GM19043 (cell line): ENCODE measurements around the gene OGT.
"Not testable (repeated sequence)": the region's sequence is repeated elsewhere in the genome, so short reads cannot be mapped to it uniquely, and the experiment has no call there.

Experiments
- ATAC-seq: cut with Tn5 transposase; IDR thresholded peaks from one replicate; pipeline ENCODE4 v1.9.1; 2021; ENCODE audit warnings: low read depth; ENCODE audit not compliant: unreplicated experiment

Gene OGT

DNA sequence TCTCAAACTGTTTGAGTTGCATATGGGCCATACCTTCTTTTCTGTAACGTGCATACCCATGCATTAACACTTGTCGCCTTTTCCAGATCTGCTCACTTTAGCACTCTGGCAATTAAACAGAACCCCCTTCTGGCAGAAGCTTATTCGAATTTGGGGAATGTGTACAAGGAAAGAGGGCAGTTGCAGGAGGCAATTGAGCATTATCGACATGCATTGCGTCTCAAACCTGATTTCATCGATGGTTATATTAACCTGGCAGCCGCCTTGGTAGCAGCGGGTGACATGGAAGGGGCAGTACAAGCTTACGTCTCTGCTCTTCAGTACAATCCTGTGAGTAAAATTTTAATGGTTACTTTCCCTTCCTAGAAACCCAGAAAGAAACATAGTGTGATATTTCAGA is 4.8 kb downstream of the OGT start:
- ATAC-seq, result no peak

DNA sequence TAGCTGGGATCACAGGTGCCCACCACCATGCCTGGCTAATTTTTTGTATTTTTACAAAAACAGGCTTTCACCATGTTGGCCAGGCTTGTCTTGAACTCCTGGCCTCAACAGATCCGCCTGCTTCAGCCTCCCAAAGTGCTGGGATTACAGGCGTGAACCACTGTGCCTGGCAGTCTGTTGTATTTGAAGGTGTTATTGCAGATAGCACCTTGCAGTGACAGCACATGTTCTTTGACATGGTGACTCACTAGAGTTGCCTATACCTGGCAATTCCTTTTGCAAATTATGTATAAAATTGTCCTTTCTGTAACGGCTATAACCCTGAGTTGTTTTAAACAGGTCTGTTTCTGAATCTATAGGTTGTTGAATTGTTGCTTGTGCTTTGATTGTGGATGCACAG is 7.9 kb downstream of the OGT start:
- ATAC-seq, result peak; percentile 23

DNA sequence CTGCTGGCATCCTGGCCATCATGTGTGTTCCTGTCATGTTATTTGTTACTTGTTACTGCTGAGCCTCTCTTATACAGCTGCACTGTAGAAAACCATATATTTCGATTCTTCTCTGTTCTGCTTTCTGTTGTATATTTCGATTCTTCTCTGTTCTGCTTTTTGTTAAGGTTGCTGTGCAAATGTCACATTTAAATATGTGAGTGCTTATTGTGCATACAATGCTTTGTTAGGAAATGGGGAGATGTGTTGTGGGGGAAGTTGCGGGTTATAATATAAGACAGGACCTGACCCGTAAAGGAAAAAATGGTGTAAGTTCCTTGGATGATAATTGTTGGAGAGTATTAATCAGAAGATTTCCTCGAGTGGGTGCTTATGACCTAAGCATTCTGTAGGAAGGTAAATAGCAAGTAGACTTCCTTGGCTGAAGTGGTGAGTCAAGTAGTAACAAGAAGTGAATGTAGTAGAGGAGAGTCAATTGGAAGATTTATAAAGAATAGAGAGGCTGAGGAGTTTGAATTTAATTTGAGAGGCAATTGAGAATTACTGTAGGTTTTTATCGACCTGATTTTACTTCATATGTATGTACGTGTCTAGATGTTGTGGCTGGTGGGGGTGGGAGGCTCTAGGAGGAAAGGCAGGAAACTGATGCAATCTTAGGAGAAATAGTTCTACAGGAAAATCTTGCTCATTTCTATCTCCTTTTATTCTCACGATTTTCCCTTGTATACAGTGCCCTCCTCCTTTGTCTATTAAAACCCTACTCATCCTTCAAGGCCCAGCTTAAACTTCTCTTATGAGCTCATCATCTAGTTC is 8.5 kb downstream of the OGT start:
- peak; percentile 89 for ATAC-seq

DNA sequence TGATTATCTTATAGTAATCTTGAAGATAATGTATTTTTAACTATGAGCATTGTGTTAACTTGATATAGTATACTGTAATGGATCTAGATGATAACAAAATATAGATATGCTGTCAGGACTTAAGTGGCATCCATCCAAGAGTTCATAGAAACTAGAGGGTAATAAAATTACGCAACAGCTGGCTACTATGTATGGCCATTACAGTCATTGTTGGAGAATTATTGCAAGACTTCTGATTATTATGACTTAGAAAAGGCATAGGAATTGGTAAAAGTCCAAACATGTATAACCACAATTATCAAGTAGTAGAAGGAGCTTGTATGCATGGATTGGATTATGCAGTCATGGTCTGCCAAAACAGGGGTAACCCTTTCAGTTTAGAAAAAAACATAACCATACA is 9.5 kb downstream of the OGT start:
- no peak for ATAC-seq

DNA sequence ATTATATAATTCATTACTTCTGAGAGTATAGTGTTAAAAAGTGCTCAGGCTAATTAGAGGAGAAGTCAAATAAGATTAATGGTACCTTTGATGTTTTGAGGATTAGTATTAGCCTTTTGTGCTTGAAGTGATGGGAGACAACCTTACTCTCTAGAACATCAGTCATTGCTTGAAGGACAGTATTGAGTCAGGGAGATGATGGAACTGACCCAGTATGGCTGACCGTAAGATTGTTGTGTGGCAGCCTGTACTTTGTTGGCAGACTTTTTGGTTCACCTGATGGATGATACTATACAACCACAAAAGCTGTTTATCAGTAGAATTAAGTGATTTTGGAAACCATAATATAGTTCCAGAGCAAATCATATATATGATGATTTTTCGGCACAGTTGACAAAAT is 9.9 kb downstream of the OGT start:
- ATAC-seq, result no peak

DNA sequence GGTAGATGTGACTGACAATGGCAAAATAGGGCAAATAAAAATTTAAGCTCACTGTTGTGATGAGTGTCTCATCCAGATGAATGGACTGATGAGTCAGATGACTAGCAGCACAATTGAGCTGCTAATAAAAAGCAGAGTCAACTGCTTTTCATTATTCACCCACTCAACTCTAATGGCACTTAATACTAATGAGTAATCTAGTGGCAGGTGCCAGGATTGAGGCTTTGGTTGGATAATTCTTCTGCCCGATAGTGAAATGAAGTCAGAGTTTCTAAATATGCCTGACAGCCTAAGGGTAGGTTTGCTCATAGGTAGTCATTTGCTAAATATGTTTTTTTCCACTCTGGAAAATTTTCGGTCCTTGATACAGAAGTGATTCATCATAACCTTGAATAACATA is 10.4 kb downstream of the OGT start:
- ATAC-seq, result no peak

DNA sequence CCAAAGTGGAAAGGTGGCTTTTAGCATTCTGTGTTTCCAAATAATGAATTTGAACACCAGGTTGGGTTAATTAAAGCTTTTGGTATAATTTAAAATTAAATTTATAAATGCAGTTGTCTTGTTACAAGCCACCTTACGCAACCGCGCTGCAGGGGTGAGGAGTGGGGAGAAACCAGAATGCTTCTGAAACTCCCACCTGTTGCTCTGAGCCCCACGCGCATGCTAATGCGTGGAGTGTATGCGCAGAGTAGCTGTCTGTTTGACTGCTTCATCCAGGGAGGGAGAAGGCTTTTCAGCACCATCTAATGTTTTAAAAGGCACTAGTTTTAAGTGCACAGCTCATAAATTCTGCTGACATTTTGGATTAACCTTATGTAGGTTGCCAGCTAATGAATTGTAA is 12.5 kb downstream of the OGT start:
- no peak for ATAC-seq

DNA sequence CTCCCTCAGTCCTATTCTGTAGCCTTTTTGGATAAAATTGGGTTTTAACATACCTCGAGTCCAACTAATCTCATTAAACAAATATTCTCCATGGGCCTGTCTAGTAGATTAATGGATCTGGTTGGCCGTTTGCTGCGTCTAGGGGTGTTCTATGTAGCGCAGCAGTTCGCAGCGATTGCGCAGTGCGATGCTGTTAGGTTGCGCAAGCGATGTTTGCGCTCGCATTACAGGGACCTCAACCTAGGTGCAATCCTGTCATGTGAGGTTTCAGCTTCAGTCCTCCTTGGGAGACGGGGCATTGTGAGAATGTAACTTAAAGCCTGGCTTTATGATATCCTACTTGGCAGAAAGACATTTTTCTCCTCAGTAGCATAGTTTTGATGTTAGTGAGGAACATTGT is 14.0 kb downstream of the OGT start:
- ATAC-seq, result no peak

DNA sequence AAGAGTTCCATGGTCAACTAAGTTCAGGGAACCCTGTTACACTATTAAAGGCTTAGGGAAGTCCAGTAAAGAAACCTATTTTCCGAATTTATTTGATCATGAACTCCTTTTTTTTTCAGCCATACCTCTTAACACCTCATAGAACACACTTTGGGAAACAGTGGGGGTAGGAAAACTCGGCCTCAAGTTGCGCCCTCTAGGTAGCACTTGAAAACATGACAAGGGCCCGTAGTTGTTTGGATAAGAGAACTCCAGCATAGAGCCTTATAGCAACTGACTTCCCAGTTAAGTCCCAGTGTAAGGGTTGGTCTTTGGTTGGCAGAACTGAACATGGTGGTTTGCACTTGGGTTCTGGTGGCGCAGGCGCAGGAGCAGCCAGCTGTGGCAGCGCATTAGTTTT is 14.4 kb downstream of the OGT start:
- ATAC-seq, result no peak

DNA sequence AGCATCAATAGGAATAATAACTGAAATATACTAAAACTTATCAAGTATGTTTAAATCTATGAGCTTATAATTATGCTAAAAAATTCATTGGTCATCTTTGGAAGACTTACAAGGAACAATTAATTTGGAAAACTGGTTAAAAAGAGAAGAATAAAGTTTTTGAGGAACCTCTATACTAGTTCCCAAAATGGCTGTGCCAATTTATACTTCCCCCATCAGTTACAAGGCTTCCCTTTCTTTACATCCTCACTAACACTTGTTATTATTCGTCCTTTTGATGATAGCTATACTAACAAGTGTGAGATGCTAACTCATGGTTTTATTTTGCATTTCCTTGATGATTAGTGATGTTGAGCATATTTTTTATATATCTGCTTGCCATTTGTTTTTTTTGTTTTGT is 17.1 kb downstream of the OGT start:
- ATAC-seq, result no peak

DNA sequence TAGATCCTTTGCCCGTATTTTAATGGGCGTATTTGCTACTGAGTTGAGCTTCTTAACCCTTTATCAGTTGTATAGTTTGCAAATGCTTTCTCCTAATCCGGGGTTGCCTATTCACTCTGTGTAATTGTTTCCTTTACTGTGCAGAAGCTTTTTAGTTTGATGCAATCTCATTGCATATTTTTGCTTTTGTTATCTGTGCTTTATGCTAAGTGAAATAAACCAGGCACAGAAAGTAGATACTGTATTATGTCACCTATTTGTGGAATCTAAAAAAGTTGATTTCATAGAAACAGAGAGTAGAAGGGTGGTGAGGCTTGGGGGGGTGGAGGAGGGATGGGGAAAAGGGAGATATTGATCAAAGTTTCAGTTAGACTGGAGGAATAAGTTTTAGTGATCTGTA is 17.7 kb downstream of the OGT start:
- ATAC-seq, result no peak

DNA sequence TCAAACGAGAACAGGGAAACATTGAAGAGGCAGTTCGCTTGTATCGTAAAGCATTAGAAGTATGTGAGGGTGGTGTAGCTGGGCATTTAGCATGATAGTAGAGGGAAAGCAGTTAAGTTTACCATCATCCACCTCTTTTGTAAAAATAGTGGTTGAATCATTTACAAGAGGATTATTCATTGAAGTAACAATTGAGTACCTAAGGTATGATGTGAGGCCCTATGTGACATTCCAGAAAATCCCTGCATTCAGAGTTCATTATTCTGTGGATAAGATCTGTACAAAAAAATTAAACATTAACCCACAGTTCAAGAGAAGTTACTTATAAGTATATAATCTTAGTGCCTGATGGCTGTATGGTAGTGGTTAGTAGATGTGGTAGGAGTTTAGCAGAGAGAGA is 23.1 kb downstream of the OGT start:
- no peak for ATAC-seq

DNA sequence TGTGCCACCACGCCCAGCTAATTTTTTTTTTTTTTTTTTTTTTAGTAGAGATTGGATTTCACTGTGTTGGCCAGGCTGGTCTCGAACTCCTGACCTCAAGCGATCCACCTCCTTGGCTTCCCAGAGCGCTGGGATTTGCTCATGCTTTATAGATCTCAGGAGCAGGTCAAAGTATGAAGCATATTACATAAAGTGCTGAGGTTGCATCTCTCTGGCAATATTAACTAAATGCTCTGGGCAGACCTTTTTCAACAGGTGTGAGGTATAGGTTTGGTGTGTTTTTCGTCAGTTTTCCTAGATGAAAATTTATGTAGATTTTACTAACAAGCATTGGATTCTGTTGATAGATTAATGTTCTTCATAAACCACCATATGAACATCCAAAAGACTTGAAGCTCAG is 26.0 kb downstream of the OGT start:
- ATAC-seq, result no peak

DNA sequence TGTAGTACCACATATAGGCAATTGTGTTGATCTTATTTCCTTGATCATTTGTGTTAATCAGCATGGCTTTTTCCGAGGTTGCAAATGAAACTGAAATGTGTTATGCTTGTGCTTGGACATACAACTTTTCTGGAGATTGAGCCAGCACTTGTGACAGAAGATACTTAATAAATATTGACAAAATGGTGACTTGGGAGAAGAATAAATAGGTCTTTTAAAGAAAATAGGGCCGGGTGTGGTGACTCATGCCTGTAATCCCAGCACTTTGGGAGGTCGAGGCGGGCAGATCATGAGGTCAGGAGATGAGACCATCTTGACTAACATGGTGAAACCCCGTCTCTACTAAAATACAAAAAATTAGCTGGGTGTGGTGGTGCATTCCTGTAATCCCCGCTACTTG is 26.9 kb downstream of the OGT start:
- not testable (repeated sequence) for ATAC-seq

DNA sequence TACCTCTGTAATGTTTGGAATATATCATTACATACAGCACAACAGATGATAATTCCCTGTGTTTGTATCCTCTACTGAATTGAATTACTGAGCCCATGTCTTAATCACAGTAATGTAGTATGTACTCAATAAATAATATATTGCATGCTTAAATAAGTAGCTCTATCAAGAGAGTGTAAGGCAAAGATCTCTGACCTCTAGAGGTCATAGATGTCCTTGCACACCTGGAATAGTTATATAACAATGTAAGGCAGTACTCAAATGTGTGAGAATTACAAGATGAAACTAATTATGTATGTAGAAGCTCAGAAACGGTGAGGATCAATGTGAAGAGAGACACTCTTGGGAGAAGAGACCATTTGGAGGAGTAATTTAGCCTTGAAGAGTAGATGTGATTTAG is 31.0 kb downstream of the OGT start:
- no peak for ATAC-seq

DNA sequence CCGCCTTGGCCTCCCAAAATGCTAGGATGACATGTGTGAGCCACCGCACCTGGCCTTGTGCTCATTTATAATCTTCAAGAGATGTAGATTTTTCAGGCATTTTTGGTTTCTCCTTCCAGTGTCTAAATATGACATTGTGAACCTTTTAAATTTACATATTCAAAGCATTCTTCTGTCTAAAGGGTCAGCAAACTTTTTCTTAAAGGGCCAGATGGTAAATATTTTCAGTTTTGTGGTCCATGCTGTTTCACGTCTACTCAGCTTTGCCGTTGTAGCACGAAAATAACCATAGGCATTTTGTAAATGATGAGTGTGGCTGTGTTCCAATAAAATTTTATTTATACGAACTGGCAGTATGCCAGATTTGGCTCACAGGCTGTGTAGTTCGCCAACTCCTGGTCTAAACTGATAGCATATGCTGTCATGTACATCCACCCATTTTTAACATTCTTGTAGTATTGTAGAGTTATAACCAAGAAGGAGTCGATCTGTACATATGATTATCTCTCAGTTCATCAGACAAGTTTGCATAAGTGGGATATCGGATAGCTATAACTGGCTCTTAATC is 32.7 kb downstream of the OGT start:
- no peak for ATAC-seq

DNA sequence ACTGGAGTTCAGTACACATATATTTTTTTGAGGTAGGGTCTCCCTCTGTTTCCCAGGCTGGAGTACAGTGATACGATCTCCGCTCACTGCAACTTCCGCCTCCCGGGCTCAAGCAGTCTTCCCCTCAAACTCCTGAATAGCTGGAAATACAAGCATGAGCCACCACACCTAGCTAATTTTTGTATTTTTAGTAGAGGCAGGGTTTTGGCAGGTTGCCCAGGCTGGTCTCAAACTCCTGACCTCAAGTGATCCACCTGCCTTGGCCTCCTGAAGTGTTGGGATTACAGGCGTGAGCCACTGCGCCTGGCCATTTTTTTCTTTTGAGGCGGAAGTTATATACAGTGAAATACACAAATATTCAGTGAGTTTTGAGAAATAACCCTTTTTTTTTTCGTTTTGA is 38.5 kb downstream of the OGT start:
- not testable (repeated sequence) for ATAC-seq

DNA sequence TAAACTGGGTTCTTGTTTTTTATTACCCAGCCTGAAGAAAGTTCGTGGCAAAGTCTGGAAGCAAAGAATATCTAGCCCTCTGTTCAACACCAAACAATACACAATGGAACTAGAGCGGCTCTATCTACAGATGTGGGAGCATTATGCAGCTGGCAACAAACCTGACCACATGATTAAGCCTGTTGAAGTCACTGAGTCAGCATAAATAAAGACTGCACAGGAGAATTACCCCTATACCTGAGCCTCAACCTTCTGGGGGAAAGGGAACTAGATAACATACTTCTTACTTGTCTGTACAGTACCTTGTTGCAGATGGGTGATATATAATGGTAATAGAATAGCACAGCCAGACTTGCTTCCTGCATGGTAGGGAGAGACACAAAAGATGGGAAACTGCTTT is 40.7 kb downstream of the OGT start:
- ATAC-seq, result no peak

DNA sequence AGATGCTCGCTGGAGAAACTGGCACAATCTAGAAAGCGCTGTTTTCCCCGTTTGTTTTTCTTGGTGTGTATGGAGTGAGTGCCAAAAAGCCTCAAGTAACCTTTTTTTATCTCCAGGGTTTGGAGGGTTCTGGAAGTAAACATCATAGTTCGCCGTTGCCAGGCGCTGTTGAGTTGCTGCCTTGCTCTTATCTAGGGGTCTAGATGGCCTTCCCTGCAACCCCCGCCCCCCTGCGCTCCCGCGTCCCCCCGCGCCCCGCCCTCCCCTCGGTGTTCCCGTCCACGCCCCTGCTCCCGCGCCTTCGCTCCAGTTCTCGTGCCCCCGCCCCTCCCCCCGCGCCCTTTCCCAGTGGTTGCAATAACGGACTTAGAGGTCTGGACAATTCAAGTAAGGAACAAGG is 44.8 kb downstream of the OGT start:
- no peak for ATAC-seq

DNA sequence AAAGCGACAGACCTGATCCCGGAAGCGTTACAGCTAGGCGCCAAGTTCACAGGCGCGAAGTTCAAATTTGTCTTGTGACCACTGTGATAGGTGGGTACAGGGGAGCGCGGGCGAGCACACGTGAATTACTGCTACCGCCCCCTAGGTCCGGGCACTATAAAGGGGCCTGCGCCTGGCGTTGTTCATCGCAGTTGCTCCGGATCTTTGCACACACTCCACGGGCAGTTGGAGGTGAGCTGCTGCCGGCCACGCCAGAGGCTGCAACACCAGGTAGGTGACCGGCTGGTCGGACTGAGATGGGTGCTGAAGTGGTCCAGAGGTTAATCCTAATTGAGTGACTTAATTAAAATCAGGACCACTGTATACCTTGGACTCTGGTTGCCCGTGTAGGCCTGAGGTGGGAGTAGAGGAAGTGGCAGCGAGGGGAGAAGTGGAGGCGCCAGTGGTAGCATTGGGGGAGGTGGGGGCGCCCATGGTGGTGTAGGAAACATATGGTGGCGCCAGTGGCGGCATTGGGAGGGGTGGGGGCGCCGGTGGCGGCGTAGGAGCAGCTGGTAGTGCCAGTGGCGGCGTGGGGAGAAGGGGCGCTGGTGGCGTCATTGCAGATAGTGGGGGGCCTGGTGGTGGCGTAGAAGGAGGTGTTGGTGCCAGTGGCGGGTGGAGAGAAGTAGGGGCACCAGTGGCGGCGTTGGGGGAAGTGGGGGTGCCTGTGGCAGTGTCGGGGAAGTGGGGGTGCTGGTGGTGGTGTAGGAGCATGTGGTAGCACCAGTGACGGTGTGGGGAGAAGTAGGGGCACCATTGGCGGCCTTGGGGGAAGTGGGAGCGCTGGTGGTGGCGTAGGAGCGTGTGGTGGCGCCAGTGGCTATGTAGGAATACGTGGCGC is 45.6 kb downstream of the OGT start, which contains the start of gene GCNA:
GCNA (plus strand) TSS at position 185 of the 883 bp plus-strand sequence. CDS start 2,385 bp downstream, outside the sequence.
- no peak for ATAC-seq
